Fibroblast of pulmonary artery (primary cell): ENCODE measurements around the gene RNASE2.
"Not testable (repeated sequence)": the region's sequence is repeated elsewhere in the genome, so short reads cannot be mapped to it uniquely, and the experiment has no call there.

Source experiments
- DNase-seq: peaks from one replicate; pipeline ENCODE4 v3.0.0-alpha.2; 2010; ENCODE audit warnings: low read depth
- H3K4me3 ChIP-seq: replicated peaks from 2 replicates; pipeline ENCODE4 v1.5.1; 2011; ENCODE audit warnings: low read depth, mild to moderate bottlenecking, control low read depth, low read length, moderate library complexity
- TF ChIP-seq, protein P1 (sequence below): IDR thresholded peaks from 2 replicates; pipeline ENCODE4 v1.5.1; 2011; ENCODE audit warnings: mild to moderate bottlenecking, control low read depth, low read length, inconsistent platforms; ENCODE audit errors: missing control alignments

The RNASE2 gene

DNA sequence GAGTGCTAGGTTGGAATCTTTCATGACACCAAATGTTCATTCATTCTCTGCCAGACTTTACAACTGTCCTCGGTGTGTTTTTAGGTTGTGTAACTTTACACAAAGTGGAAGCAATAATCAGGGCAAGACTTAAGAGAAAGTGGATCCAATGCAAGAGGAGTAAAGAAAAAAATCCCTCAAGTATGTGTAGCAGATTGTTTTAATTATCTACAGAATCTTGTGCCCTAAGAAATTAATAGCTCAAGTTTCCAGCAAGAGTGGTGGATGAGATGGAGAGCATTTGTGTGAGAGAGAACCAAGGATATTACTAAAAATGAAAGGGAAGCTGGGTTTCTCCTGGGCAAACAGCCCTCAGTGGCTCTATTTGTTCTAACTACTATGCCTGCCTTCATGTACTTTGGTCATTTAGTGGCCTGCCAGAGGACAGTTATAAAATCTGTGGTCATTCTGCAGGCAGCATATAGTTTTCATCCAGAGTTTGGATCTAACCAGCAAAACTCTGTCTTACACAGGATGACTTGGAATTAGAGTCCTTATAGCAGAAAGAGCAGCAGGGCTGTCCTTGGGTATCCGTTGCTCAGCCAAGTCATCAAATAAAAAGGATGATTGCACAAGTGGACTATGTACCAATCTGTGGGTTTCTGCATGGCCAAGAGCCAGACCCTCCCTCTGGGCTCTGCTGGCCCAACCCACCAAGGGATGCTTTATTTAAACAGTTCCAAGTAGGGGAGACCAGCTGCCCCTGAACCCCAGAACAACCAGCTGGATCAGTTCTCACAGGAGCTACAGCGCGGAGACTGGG, at the start of gene RNASE2:
RNASE2 (plus strand) TSS at position 752 of the 802 bp plus-strand sequence. CDS start 285 bp downstream, outside the sequence.
- H3K4me3 ChIP-seq, DNase-seq: not testable (repeated sequence)

DNA sequence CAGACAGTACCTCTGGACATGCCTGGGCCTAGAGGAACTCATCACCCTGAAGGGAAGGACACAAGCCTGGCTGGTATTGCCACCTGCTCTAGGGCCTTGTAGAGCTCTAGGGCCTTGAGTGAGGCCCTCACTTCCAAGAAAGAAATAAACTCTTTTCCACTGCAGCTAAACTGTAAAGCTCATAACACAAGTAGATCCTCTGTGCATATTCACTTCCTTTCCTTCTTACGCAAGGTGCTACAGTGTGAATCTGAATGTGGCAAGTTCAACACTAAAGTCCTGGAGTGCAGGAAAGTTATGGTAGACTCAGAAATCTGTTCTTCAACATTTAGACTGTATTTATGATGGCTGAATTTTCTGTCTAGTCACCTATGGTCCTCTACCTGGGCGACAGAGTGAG, 49.6 kb upstream of the RNASE2 start:
- TF ChIP-seq, protein P1, sequence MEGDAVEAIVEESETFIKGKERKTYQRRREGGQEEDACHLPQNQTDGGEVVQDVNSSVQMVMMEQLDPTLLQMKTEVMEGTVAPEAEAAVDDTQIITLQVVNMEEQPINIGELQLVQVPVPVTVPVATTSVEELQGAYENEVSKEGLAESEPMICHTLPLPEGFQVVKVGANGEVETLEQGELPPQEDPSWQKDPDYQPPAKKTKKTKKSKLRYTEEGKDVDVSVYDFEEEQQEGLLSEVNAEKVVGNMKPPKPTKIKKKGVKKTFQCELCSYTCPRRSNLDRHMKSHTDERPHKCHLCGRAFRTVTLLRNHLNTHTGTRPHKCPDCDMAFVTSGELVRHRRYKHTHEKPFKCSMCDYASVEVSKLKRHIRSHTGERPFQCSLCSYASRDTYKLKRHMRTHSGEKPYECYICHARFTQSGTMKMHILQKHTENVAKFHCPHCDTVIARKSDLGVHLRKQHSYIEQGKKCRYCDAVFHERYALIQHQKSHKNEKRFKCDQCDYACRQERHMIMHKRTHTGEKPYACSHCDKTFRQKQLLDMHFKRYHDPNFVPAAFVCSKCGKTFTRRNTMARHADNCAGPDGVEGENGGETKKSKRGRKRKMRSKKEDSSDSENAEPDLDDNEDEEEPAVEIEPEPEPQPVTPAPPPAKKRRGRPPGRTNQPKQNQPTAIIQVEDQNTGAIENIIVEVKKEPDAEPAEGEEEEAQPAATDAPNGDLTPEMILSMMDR: no peak
- H3K4me3 ChIP-seq: no peak overlapping the region
- DNase-seq: no peak

DNA sequence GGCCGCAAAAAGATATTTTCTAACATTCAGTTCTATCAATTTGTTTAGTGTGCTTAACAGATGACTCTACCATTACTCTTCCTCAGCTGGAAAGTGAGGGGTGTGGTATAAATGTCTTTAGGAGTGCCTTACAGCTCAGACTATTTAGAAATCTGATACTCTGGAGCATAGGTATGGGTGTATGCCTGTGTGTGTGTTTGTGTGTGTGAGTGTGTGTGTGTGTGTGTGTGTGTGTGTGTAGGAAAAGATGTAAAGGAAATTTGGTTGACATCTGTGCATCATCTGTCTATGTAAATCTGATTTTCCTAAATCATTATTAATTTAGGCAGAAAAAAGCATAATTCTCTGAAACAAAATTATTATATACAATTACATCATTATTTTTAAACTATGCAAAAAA, 48.1 kb upstream of the RNASE2 start:
- DNase-seq: no peak
- TF ChIP-seq, protein P1: no peak
- no peak overlapping the region for H3K4me3 ChIP-seq

DNA sequence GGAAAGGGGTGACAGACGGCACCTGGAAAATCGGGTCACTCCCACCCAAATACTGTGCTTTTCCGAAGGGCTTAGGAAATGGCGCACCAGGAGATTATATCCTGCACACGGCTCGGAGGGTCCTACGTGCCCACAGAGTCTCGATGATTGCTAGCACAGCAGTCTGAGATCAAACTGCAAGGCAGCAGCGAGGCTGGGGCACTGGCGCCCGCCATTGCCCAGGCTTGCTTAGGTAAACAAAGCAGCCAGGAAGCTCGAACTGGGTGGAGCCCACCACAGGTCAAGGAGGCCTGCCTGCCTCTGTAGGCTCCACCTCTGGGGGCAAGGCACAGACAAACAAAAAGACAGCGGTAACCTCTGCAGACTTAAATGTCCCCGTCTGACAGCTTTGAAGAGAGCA, 44.5 kb upstream of the RNASE2 start:
- DNase-seq, H3K4me3 ChIP-seq: not testable (repeated sequence)

DNA sequence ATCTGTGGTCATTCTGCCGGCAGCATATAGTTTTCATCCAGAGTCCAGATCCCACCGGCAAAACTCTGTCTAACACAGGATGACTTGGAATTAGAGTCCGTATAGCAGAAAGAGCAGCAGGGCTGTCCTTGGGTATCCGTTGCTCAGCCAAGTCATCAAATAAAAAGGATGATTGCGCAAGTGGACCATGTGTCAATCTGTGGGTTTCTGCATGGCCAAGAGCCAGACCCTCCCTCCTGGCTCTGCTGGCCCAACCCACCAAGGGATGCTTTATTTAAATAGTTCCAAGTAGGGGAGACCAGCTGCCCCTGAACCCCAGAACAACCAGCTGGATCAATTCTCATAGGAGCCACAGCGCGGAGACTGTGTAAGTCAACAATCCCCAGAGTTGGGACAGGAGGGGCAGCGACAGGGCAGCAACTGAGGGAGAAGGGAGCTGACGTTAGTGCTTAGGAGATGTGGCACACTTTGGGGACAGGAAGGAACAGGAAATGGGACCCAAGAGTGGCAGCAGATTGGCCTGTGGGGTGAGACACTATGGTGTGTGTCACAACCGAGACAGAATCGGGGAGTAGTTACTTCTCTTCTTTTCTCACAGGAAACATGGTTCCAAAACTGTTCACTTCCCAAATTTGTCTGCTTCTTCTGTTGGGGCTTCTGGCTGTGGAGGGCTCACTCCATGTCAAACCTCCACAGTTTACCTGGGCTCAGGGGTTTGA, 36.1 kb upstream of the RNASE2 start:
- not testable (repeated sequence) for H3K4me3 ChIP-seq
- DNase-seq: peak; percentile 4

DNA sequence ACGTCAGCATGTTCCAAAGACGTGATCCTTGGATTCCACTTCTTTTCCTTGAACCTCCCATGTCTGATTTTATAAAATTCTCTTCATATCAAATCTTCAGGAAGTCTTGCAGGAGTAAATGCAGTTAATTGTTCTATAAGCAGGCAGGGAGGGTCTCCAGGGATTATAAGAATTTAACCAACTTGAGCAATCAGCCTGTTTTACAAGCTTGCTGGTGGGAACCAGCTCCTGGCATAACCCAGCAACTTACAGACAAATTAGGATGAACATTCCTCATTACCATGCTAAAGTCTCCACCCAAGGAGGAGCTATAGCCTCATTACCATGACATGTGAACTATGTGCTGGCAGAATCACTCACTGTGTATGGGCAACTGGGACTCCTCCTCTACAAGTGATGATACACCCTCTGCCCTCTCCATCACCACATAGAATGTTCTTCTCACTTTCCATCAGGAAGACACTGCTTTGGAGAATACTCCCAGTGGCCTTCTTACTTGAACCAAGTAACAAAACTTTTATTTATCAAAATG, 31.5 kb upstream of the RNASE2 start:
- DNase-seq, H3K4me3 ChIP-seq: not testable (repeated sequence)

DNA sequence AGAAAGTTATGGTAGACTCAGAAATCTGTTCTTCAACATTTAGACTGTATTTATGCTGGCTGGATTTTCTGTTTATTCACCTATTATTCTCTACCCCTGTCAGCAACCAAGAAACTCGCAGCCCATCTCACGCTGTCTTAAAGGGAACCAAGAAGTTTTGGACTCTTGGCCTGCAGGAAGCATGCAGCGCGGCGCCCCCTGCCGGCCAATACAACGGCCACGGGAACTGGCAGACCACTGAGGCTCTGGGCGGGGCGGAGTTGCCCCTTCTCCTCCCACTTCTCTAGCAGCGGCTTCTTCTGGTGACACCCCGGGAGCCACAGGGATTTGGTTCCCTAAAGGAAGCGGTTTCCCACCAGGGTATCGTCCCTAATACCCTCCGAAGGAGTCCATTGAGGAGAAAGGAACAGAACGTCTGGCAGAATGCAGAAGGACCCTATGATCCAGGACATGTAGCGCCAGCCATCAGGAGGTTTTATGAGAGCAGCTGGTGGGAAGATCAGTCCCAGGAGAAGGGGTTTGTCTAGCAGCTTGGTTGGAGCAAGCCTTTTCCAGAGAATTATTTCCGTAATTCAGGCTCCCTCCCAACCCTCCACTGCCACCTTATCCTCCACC, 21.0 kb upstream of the RNASE2 start:
- no peak overlapping the region for H3K4me3 ChIP-seq
- peak; percentile 14 for DNase-seq
- TF ChIP-seq, protein P1: peak; percentile 50

DNA sequence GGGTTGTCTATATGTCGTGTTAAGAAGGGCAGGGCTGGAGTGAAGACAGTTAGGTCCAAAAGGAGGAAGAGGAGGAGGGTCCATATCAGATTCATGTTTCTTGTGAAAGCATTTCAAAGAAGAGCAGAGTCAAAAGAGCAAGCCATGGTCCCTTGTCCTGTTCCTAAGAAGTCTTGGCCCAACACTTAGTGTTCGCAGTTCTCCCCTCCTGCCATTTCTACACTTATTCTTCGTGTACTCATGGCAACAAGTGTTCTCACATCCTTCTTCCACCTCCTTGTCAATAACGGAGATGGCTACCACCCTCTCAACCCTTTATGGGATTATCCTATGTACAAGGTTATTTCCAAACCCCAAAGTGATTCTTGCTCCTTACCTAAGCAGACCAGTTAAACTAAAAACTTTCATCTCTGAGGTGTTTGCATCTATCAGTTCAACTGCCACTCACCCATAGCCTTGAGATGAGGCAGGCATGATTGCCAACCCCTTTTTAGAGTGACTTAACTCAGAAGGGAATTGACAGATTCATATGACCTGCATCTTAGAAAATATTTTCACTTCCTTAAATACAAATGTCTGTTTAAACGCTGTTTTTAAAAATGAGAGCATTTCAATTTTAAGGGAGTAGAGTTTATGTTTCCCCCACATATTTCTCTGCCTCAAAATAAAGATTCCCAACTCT, 19.8 kb upstream of the RNASE2 start:
- no peak for DNase-seq
- TF ChIP-seq, protein P1: no peak
- H3K4me3 ChIP-seq: no peak overlapping the region

DNA sequence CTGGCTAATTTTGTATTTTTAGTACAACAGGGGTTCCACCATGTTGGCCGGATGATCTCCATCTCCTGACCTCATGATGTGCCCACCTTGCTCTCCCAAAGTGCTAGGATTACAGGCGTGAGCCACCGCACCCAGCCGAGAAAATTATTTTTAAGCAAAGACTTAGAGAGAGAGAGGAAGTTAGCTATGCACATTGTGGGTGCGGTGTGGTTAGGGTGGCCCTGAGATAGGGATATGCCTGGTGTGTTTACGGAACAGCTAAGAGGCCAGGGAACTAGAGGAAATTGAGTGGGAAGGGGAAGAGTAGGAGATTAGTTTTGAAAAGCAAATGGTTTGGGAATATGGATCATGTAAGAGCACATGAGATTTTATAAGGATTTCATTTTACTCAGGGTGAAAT, 10.1 kb upstream of the RNASE2 start:
- H3K4me3 ChIP-seq, DNase-seq: not testable (repeated sequence)

DNA sequence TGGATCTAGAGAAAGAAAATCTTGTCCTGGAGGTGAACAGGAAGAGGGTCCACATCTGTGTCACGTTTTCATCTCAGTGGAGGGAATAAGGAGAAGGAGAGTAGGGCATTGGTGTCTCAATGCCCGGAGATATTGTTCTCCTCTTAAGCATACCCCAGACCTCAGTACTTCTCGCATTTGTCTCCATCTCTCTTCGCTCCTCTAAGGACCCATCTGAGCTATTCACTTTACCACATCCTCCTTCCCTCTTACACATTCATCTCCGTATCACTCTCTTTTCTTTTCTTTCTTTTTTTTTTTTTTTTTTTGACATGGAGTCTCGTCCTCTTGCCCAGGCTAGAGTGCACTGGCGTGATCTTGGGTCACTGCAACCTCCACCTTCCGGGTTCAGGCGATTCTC, 8.6 kb upstream of the RNASE2 start:
- H3K4me3 ChIP-seq, DNase-seq: not testable (repeated sequence)

DNA sequence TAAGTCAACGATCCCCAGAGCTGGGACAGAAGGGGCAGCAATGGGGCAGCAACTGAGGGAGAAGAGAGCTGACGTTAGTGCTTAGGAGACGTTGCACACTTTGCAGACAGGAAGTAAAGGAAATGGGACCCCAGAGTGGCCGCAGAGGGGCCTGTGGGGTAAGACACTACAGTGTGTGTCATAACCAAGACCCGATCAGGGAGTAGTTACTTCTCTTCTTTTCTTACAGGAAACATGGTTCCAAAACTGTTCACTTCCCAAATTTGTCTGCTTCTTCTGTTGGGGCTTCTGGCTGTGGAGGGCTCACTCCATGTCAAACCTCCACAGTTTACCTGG, 219 bp downstream of the RNASE2 start:
- not testable (repeated sequence) for H3K4me3 ChIP-seq, DNase-seq
